IMR-90 (cell line): Measurements from ENCODE around the gene ECE2. TPM values are rescaled to one million over a fixed set of nuclear protein-coding genes. Genes with fewer than 3 reads are reported as not detected.

ENCODE experiments used
- ATAC-seq: fragments of 200-7000 bp; cut with Tn5 transposase; 2 replicates; pipeline ENCODE4 v1.9.1; 2020; ENCODE audit warnings: low read depth, mild to moderate bottlenecking, moderate library complexity
- BruUV-seq: library from RNA; stranded (reverse); fragments of 400-500 nt; replicated peaks from 2 replicates; lab custom pipeline; 2021; lab: Mats Ljungman, UMichigan
- CTCF ChIA-PET: fragments of 300-600 bp; formaldehyde crosslinking; extraction: SDS; loops from one replicate; lab custom pipeline; 2021; ENCODE audit warnings: antibody characterized with exemption; lab: Yijun Ruan, JAX
- POLR2A ChIA-PET: fragments of 300-600 bp; sonication (Branson Sonifier 250); formaldehyde crosslinking; loops from one replicate; lab custom pipeline; 2022; ENCODE audit warnings: antibody characterized with exemption; ENCODE audit not compliant: unreplicated experiment; lab: Charles Lee
- DNase-seq: peaks from one replicate; pipeline ENCODE4 v3.0.0; 2013
- H2AFZ ChIP-seq: replicated peaks from 2 replicates; pipeline ENCODE3; 2013; ENCODE audit warnings: low read length, mild to moderate bottlenecking; ENCODE audit not compliant: poor library complexity
- H2AK5ac ChIP-seq: 2 replicates; pipeline ENCODE4 v1.6.1; 2013; ENCODE audit warnings: low read depth, low read length, inconsistent platforms
- H2AK9ac ChIP-seq: replicated peaks from 2 replicates; pipeline ENCODE3; 2013; ENCODE audit warnings: mild to moderate bottlenecking, low read depth, low read length, moderate library complexity; ENCODE audit not compliant: poor library complexity
- H2BK120ac ChIP-seq: 2 replicates; pipeline ENCODE4 v1.6.1; 2013; ENCODE audit warnings: low read depth, low read length, inconsistent platforms
- H2BK15ac ChIP-seq: 3 replicates; pipeline ENCODE4 v1.6.1; 2013; ENCODE audit warnings: low read depth, low read length, inconsistent platforms
- H2BK20ac ChIP-seq: 2 replicates; pipeline ENCODE4 v1.6.1; 2013; ENCODE audit warnings: low read depth, mild to moderate bottlenecking, inconsistent platforms, low read length, moderate library complexity
- H2BK5ac ChIP-seq: 2 replicates; pipeline ENCODE4 v1.6.1; 2013; ENCODE audit warnings: mild to moderate bottlenecking, low read depth, low read length, inconsistent platforms; ENCODE audit not compliant: poor library complexity, severe bottlenecking
- H3K14ac ChIP-seq: replicated peaks from 2 replicates; pipeline ENCODE4 v1.6.1; 2013; ENCODE audit warnings: low read depth, low read length, inconsistent platforms
- H3K18ac ChIP-seq: 2 replicates; pipeline ENCODE4 v1.6.1; 2013; ENCODE audit warnings: low read depth, low read length, control low read depth
- H3K23ac ChIP-seq: 2 replicates; pipeline ENCODE4 v1.6.1; 2013; ENCODE audit warnings: low read depth, low read length, inconsistent platforms
- H3K27ac ChIP-seq: 2 replicates; pipeline ENCODE4 v1.5.1; 2013; ENCODE audit warnings: mild to moderate bottlenecking, control low read depth, low read length; ENCODE audit not compliant: insufficient read depth
- H3K27me3 ChIP-seq: 2 replicates; pipeline ENCODE4 v1.6.1; 2013; ENCODE audit warnings: low read length; ENCODE audit not compliant: control insufficient read depth, insufficient read depth
- H3K36me3 ChIP-seq: 2 replicates; pipeline ENCODE4 v1.6.1; 2013; ENCODE audit warnings: low read length, mixed read lengths; ENCODE audit not compliant: control insufficient read depth, insufficient read depth
- H3K4ac ChIP-seq: 2 replicates; pipeline ENCODE4 v1.6.1; 2013; ENCODE audit warnings: low read depth, low read length, inconsistent platforms
- H3K4me1 ChIP-seq: 2 replicates; pipeline ENCODE4 v1.6.1; 2013; ENCODE audit warnings: low read length, mixed read lengths; ENCODE audit not compliant: control insufficient read depth, insufficient read depth
- H3K4me2 ChIP-seq: 2 replicates; pipeline ENCODE4 v1.6.1; 2013; ENCODE audit warnings: low read depth, mild to moderate bottlenecking, control low read depth, low read length, moderate library complexity
- H3K4me3 ChIP-seq: 2 replicates; pipeline ENCODE4 v1.5.1; 2013; ENCODE audit warnings: low read depth, mild to moderate bottlenecking, control low read depth, low read length, moderate library complexity; ENCODE audit not compliant: insufficient read depth
- H3K56ac ChIP-seq: 2 replicates; pipeline ENCODE4 v1.6.1; 2013; ENCODE audit warnings: low read length, inconsistent platforms; ENCODE audit not compliant: insufficient read depth; ENCODE audit errors: extremely low read depth
- H3K79me1 ChIP-seq, 2 experiments: 2 replicates each; pipeline ENCODE4 v1.6.1; 2013; ENCODE audit warnings: low read length in 2 of 2, inconsistent platforms in 1 of 2, low read depth in 1 of 2
- H3K9ac ChIP-seq: 2 replicates; pipeline ENCODE4 v1.6.1; 2013; ENCODE audit warnings: low read depth, low read length, control low read depth
- H3K9me1 ChIP-seq: 2 replicates; pipeline ENCODE4 v1.6.1; 2013; ENCODE audit warnings: low read length, inconsistent platforms; ENCODE audit not compliant: insufficient read depth
- H3K9me3 ChIP-seq: 2 replicates; pipeline ENCODE4 v1.6.1; 2013; ENCODE audit warnings: low read length; ENCODE audit not compliant: control insufficient read depth, insufficient read depth
- H4K20me1 ChIP-seq: 2 replicates; pipeline ENCODE4 v1.6.1; 2013; ENCODE audit warnings: low read length, inconsistent platforms; ENCODE audit not compliant: insufficient read depth
- H4K5ac ChIP-seq: 2 replicates; pipeline ENCODE4 v1.6.1; 2013; ENCODE audit warnings: mild to moderate bottlenecking, low read depth, low read length, control low read depth
- H4K8ac ChIP-seq, 2 experiments: 2 replicates each; pipeline ENCODE4 v1.6.1; 2013; ENCODE audit warnings: low read depth in 2 of 2, low read length in 2 of 2, control low read depth in 1 of 2, inconsistent platforms in 1 of 2
- H4K91ac ChIP-seq: 2 replicates; pipeline ENCODE4 v1.6.1; 2013; ENCODE audit warnings: low read depth, low read length, inconsistent platforms; ENCODE audit not compliant: insufficient read depth
- BHLHE40 ChIP-seq: fragments of 150-350 bp; IDR thresholded peaks from 2 replicates; pipeline ENCODE4 v1.6.1; 2016; ENCODE audit warnings: mild to moderate bottlenecking, low read depth, low read length
- CEBPB ChIP-seq: IDR thresholded peaks from 2 replicates; pipeline ENCODE4 v1.6.1; 2012; ENCODE audit warnings: low read depth, low read length, improper control_type of control experiment
- ELK1 ChIP-seq: fragments of 150-350 bp; IDR thresholded peaks from 2 replicates; pipeline ENCODE4 v1.6.1; 2016; ENCODE audit warnings: low read depth, mild to moderate bottlenecking, low read length, moderate library complexity, borderline replicate concordance
- FOS ChIP-seq: fragments of 150-350 bp; IDR thresholded peaks from 2 replicates; pipeline ENCODE4 v1.6.1; 2016; ENCODE audit warnings: low read depth, low read length
- MAZ ChIP-seq: IDR thresholded peaks from 2 replicates; pipeline ENCODE4 v1.6.1; 2012; ENCODE audit warnings: low read depth, mild to moderate bottlenecking, low read length, improper control_type of control experiment, moderate library complexity, borderline replicate concordance
- MXI1 ChIP-seq: IDR thresholded peaks from 2 replicates; pipeline ENCODE4 v1.6.1; 2012; ENCODE audit warnings: low read depth, mild to moderate bottlenecking, low read length, moderate library complexity, borderline replicate concordance
- POLR2A ChIP-seq: IDR thresholded peaks from 2 replicates; pipeline ENCODE4 v1.6.1; 2012; ENCODE audit warnings: mild to moderate bottlenecking, low read depth, low read length
- RCOR1 ChIP-seq: IDR thresholded peaks from 2 replicates; pipeline ENCODE4 v1.6.1; 2012; ENCODE audit warnings: mild to moderate bottlenecking, low read length, improper control_type of control experiment; ENCODE audit not compliant: insufficient replicate concordance
- SMC3 ChIP-seq: fragments of 150-350 bp; IDR thresholded peaks from 2 replicates; pipeline ENCODE4 v1.6.1; 2016; ENCODE audit warnings: low read depth, mild to moderate bottlenecking, antibody characterized with exemption, low read length, moderate library complexity
- WGBS, 2 experiments: methylation state at CpG; one replicate each; pipeline versions ENCODE4 v1.1.5 to v1.1.7; 2013; ENCODE audit warnings: missing lambda C conversion rate in 2 of 2; ENCODE audit not compliant: insufficient read length in 1 of 2; ENCODE audit errors: extremely low coverage in 2 of 2; 5-methylcytosine and 5-hydroxymethylcytosine counted together
- dilution Hi-C: fragments of 300-500 bp; cut with HindIII; formaldehyde crosslinking; loops from one replicate; pipeline ENCODE4 v1.14.3; 2018; ENCODE audit warnings: low sequenced_read_pairs; ENCODE audit not compliant: unreplicated experiment
- in situ Hi-C: fragments of 300-500 bp; cut with MboI; formaldehyde crosslinking; loops from 3 replicates; pipeline ENCODE4 v1.14.3; 2019; ENCODE audit warnings: low sequenced_read_pairs, inconsistent platforms, mixed read lengths
- intact Hi-C: fragments of 100-400 bp; cut with micrococcal nuclease; formaldehyde crosslinking; loops from 2 replicates; pipeline ENCODE4 v1.10.0; 2022
- polyA plus RNA-seq, 3 experiments: library from polyadenylated mRNA; depleted of rRNA; stranded (reverse); fragments of >200 nt; gene quantifications; 2 replicates each; pipeline ENCODE4 v1.2.3, GENCODE V29; 2012; ENCODE audit warnings: low replicate concordance in 1 of 3
- total RNA-seq: library from RNA; depleted of rRNA; stranded (reverse); fragments of >200 nt; gene quantifications from 2 replicates; pipeline ENCODE4 v1.2.3, GENCODE V29; 2012
- TF ChIP-seq, protein P1 (sequence below): fragments of 150-350 bp; IDR thresholded peaks from 2 replicates; pipeline ENCODE4 v1.6.1; 2017; ENCODE audit warnings: mild to moderate bottlenecking, antibody characterized with exemption, low read length, low read depth

ECE2 gene
- total and polyA plus RNA-seq, 2 of the 4 experiments (the other 2 are of a cell fraction), result not detected

GRCh38 chr3:184322731-184323487 lies 47.1 kb downstream of the ECE2 start:
- CTCF ChIA-PET, result no interaction called here
- H3K56ac ChIP-seq, result no peak overlapping the region
- ATAC-seq, result no peak
- no peaks in the 10 kb centered on the region for H3K9me3 ChIP-seq
- no peak overlapping the region for H3K18ac ChIP-seq
- H3K79me1 ChIP-seq, result peaks cover 44 to 87% of the 10 kb centered on the region in 2 experiments
- 96% methylated on average over 4 of the region's 20 CpGs; no CpG with 5 or more reads in 1 of the 2 experiments for WGBS, 2 experiments
- H4K8ac ChIP-seq, result no peak overlapping the region
- no peak overlapping the region for H2AFZ ChIP-seq
- BruUV-seq, result no TSS peak
- peaks cover 91% of the 10 kb centered on the region for H4K20me1 ChIP-seq
- intact Hi-C loops (no loop called here), in situ Hi-C loops (no loop called here), dilution Hi-C loops (no loop called here)
- H2BK20ac ChIP-seq, result no peak overlapping the region
- H2BK120ac ChIP-seq, result no peak overlapping the region
- H3K27ac ChIP-seq, result no peak overlapping the region
- H2AK5ac ChIP-seq, result no peak overlapping the region
- H3K4me2 ChIP-seq, result no peak overlapping the region
- POLR2A ChIA-PET, result no interaction called here
- no peaks in the 10 kb centered on the region for H3K27me3 ChIP-seq
- no peak overlapping the region for H3K4me3 ChIP-seq
- TF ChIP-seq CEBPB (no peak), BHLHE40 (no peak), RCOR1 (no peak), POLR2A (no peak), MAZ (no peak), FOS (no peak), SMC3 (no peak), ELK1 (no peak), MXI1 (no peak)
- TF ChIP-seq, protein P1, sequence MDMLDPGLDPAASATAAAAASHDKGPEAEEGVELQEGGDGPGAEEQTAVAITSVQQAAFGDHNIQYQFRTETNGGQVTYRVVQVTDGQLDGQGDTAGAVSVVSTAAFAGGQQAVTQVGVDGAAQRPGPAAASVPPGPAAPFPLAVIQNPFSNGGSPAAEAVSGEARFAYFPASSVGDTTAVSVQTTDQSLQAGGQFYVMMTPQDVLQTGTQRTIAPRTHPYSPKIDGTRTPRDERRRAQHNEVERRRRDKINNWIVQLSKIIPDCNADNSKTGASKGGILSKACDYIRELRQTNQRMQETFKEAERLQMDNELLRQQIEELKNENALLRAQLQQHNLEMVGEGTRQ, result no peak
- H2BK5ac ChIP-seq, result no peak overlapping the region
- peaks cover 82% of the 10 kb centered on the region for H3K36me3 ChIP-seq
- no peak overlapping the region for H4K91ac ChIP-seq
- H3K14ac ChIP-seq, result no peak overlapping the region
- H3K9ac ChIP-seq, result no peak overlapping the region
- no peak for DNase-seq
- no peak overlapping the region for H3K4ac ChIP-seq
- no peak overlapping the region for H2AK9ac ChIP-seq
- H3K9me1 ChIP-seq, result peaks cover 33% of the 10 kb centered on the region
- H4K5ac ChIP-seq, result no peak overlapping the region
- peaks cover 12% of the 10 kb centered on the region for H3K4me1 ChIP-seq
- no peak overlapping the region for H2BK15ac ChIP-seq
- no peak overlapping the region; the same call in 1 of the 2 replicates for H3K23ac ChIP-seq
